GM20000 (cell line): ENCODE data around the gene SFXN4.
"Not testable (repeated sequence)": the region's sequence is repeated elsewhere in the genome, so short reads cannot be mapped to it uniquely, and the experiment has no call there.

Experiments used
- DNase-seq: peaks from one replicate; pipeline ENCODE4 v3.0.0; 2012; ENCODE audit warnings: low spot score
- CTCF ChIP-seq: IDR thresholded peaks from 2 replicates; pipeline ENCODE4 v1.5.1; 2012; ENCODE audit warnings: mild to moderate bottlenecking, control low read depth; ENCODE audit errors: extremely low read depth, missing control alignments

The SFXN4 gene

GRCh38 chr10:119115926-119116325 lies 49.6 kb downstream of the SFXN4 start:
- no peak for TF ChIP-seq CTCF
- no peak for DNase-seq

- TF ChIP-seq CTCF, result no peak
- no peak for DNase-seq
Measured at GRCh38 chr10:119113751-119114732, 51.5 kb downstream of the SFXN4 start.

GRCh38 chr10:119112056-119112455 lies 53.5 kb downstream of the SFXN4 start:
- DNase-seq, result no peak
- no peak for TF ChIP-seq CTCF

GRCh38 chr10:119107771-119108170 lies 57.7 kb downstream of the SFXN4 start:
- DNase-seq, result not testable (repeated sequence)

- not testable (repeated sequence) for DNase-seq
Measured at GRCh38 chr10:119107106-119107505, 58.4 kb downstream of the SFXN4 start.

- not testable (repeated sequence) for DNase-seq
Measured at GRCh38 chr10:119105899-119106298, 59.6 kb downstream of the SFXN4 start.

- TF ChIP-seq CTCF, result no peak
- no peak for DNase-seq
Measured at GRCh38 chr10:119105155-119105554, 60.4 kb downstream of the SFXN4 start.

- DNase-seq, result no peak
- no peak for TF ChIP-seq CTCF
Measured at GRCh38 chr10:119104654-119105015, 60.9 kb downstream of the SFXN4 start.

GRCh38 chr10:119103903-119104653 lies 61.4 kb downstream of the SFXN4 start, which contains the start of gene DENND10:
Gene DENND10 (plus strand): TSS chr10:119104113. CDS start chr10:119104143, 30 bp downstream.
- peak; percentile 97 for DNase-seq
- no peak for TF ChIP-seq CTCF
